LNCAP (cell line): ENCODE data around the gene PPP6R1.

Experiments
- CTCF ChIP-seq: fragments of 450-650 bp; IDR thresholded peaks from 2 replicates; pipeline ENCODE4 v1.5.1; 2017; ENCODE audit warnings: mild to moderate bottlenecking

PPP6R1 gene

GRCh38 chr19:55249841-55250240, 9.0 kb downstream of the PPP6R1 start:
- TF ChIP-seq CTCF: no peak

GRCh38 chr19:55248704-55249103, 10.1 kb downstream of the PPP6R1 start:
- TF ChIP-seq CTCF: no peak

- TF ChIP-seq CTCF: no peak
Measured at GRCh38 chr19:55248166-55248675, 10.6 kb downstream of the PPP6R1 start.

GRCh38 chr19:55247621-55248099, 11.2 kb downstream of the PPP6R1 start:
- TF ChIP-seq CTCF: no peak

- TF ChIP-seq CTCF: no peak
Measured at GRCh38 chr19:55246462-55247451, 12.1 kb downstream of the PPP6R1 start.

- TF ChIP-seq CTCF: no peak
Measured at GRCh38 chr19:55245236-55245904, 13.4 kb downstream of the PPP6R1 start.

GRCh38 chr19:55244004-55244680, 14.7 kb downstream of the PPP6R1 start:
- no peak for TF ChIP-seq CTCF
